Panc1 (cell line): ENCODE results near the gene TRIM45. TPM values are rescaled to one million over a fixed set of nuclear protein-coding genes. Genes with fewer than 3 reads are reported as not detected.

Experiments
- ATAC-seq: fragments of 200-7000 bp; cut with Tn5 transposase; 2 replicates; pipeline ENCODE4 v1.9.1; 2020; ENCODE audit warnings: mild to moderate bottlenecking, moderate library complexity
- BruUV-seq: library from RNA; stranded (reverse); fragments of 400-500 nt; replicated peaks from 2 replicates; lab custom pipeline; 2021; lab: Mats Ljungman, UMichigan
- CTCF ChIA-PET: fragments of 300-600 bp; sonication (Branson Sonifier 250); formaldehyde crosslinking; loops from one replicate; lab custom pipeline; 2022; ENCODE audit warnings: antibody characterized with exemption; lab: Charles Lee
- POLR2A ChIA-PET: fragments of 300-600 bp; sonication (Branson Sonifier 250); formaldehyde crosslinking; loops from one replicate; lab custom pipeline; 2022; ENCODE audit warnings: antibody characterized with exemption; lab: Charles Lee
- DNase-seq: peaks from one replicate; pipeline ENCODE4 v3.0.0-alpha.2; 2010; ENCODE audit warnings: low read depth, low spot score
- H3K27ac ChIP-seq: 2 replicates; pipeline ENCODE4 v1.5.1; 2011; ENCODE audit warnings: mild to moderate bottlenecking, low read length, inconsistent platforms
- H3K27me3 ChIP-seq: fragments of 200-500 bp; sonication (Bioruptor generic); 2 replicates; pipeline ENCODE4 v1.6.0; 2014; ENCODE audit warnings: low read length, inconsistent platforms; ENCODE audit not compliant: control insufficient read depth, insufficient read depth
- H3K36me3 ChIP-seq: fragments of 200-500 bp; sonication (Bioruptor generic); 2 replicates; pipeline ENCODE4 v1.5.1; 2014; ENCODE audit warnings: inconsistent platforms, mild to moderate bottlenecking, low read length, moderate library complexity; ENCODE audit not compliant: control insufficient read depth, insufficient read depth
- H3K4me1 ChIP-seq: 2 replicates; pipeline ENCODE4 v1.5.1; 2011; ENCODE audit warnings: inconsistent platforms, mild to moderate bottlenecking, low read length, moderate library complexity; ENCODE audit not compliant: control insufficient read depth, insufficient read depth
- H3K4me3 ChIP-seq, 2 experiments: 2 replicates each; pipeline ENCODE4 v1.5.1; 2011 to 2012; ENCODE audit warnings: low read depth in 2 of 2, low read length in 2 of 2, mild to moderate bottlenecking in 2 of 2, inconsistent platforms in 1 of 2, moderate library complexity in 1 of 2
- H3K9me3 ChIP-seq: fragments of 200-500 bp; sonication (Bioruptor generic); 2 replicates; pipeline ENCODE4 v1.5.1; 2014; ENCODE audit warnings: low read depth, mild to moderate bottlenecking, inconsistent platforms, low read length, moderate library complexity; ENCODE audit not compliant: control insufficient read depth, insufficient read depth
- POLR2AphosphoS5 ChIP-seq: IDR thresholded peaks from 2 replicates; pipeline ENCODE4 v1.6.1; 2012; ENCODE audit warnings: mild to moderate bottlenecking, low read depth, low read length, moderate library complexity
- SIN3A ChIP-seq: IDR thresholded peaks from 2 replicates; pipeline ENCODE4 v1.6.1; 2012; ENCODE audit warnings: low read depth, mild to moderate bottlenecking, low read length, moderate library complexity, borderline replicate concordance; ENCODE audit not compliant: insufficient read depth
- TCF7L2 ChIP-seq: IDR thresholded peaks from 2 replicates; pipeline ENCODE4 v1.6.1; 2011; ENCODE audit warnings: mild to moderate bottlenecking, low read depth, low read length, inconsistent platforms
- in situ Hi-C: cut with HindIII; loops from 2 replicates; pipeline ENCODE4 v1.10.0; 2016; ENCODE audit warnings: low sequenced_read_pairs, low pct_unique_long_range_greater_than_20kb
- intact Hi-C: fragments of 100-400 bp; cut with micrococcal nuclease; formaldehyde crosslinking; loops from one replicate; pipeline ENCODE4 v1.10.0; 2022; ENCODE audit not compliant: unreplicated experiment
- total RNA-seq: library from RNA; stranded (reverse); gene quantifications from one replicate; pipeline ENCODE4 v1.2.1, GENCODE V29; 2021; ENCODE audit not compliant: unreplicated experiment
- TF ChIP-seq, protein P1 (sequence below): fragments of 450-650 bp; IDR thresholded peaks from 2 replicates; pipeline ENCODE4 v1.5.1; 2017; ENCODE audit warnings: mild to moderate bottlenecking
- TF ChIP-seq, protein P2 (sequence below), 2 experiments: IDR thresholded peaks; 2 replicates each; pipeline ENCODE4 v1.6.1; 2011 to 2012; ENCODE audit warnings: low read depth in 2 of 2, control low read depth in 1 of 2, low read length in 1 of 2, mild to moderate bottlenecking in 1 of 2, moderate library complexity in 1 of 2; ENCODE audit not compliant: insufficient read depth in 1 of 2

TRIM45 gene
- total RNA-seq, 1 experiment from 2014 or later: 4.7 TPM

DNA sequence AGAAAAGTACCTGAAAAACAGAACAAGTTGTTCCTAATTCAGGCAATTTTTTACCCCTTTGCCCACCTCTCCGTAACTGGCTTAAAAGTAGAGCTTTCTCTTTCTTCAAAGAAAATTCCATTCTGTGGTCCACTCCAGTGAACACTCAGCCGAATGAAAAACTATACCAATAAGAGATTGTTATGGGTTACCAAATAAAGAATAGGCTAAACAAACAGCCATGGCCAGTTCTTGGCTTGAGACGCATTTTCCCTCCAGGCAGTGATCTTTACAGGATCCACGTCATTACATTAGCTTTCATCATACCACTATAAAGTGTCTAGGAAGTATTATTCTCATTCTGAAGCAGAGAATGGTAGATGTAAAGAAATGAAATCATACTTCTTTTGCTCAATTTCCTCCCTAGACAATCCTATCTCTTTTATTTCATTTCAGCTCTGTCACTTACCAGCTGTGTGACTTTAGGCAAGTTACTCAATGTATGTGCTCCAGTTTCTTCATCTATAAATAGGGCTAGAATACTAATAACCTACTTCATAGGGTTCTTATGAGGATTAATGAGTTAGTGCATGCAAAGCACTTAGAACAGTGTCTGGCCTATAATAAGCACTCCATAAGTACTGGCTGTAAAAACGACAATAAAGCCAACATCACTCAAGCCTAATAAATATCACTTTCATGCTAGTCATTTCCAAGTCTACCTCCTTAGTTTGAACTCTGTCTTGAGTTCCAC, 26.5 kb upstream of the TRIM45 start:
- ChIA-PET POLR2A (no interaction called here), CTCF (no interaction called here)
- Histone ChIP-seq H3K4me3 (no peak overlapping the region), H3K4me1 (no peaks in the 10 kb centered on the region; the same call in 1 of the 2 replicates), H3K27ac (no peak overlapping the region), H3K9me3 (no peaks in the 10 kb centered on the region), H3K27me3 (no peaks in the 10 kb centered on the region), H3K36me3 (no peaks in the 10 kb centered on the region)
- in situ Hi-C loops: no loop called here
- no TSS peak for BruUV-seq
- TF ChIP-seq, protein P1, sequence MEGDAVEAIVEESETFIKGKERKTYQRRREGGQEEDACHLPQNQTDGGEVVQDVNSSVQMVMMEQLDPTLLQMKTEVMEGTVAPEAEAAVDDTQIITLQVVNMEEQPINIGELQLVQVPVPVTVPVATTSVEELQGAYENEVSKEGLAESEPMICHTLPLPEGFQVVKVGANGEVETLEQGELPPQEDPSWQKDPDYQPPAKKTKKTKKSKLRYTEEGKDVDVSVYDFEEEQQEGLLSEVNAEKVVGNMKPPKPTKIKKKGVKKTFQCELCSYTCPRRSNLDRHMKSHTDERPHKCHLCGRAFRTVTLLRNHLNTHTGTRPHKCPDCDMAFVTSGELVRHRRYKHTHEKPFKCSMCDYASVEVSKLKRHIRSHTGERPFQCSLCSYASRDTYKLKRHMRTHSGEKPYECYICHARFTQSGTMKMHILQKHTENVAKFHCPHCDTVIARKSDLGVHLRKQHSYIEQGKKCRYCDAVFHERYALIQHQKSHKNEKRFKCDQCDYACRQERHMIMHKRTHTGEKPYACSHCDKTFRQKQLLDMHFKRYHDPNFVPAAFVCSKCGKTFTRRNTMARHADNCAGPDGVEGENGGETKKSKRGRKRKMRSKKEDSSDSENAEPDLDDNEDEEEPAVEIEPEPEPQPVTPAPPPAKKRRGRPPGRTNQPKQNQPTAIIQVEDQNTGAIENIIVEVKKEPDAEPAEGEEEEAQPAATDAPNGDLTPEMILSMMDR: no peak
- 0 out of 2 replicates have a peak, but pooled peaks have one; percentile 37 for TF ChIP-seq TCF7L2
- no peak for DNase-seq
- no peak for ATAC-seq
- intact Hi-C loops: no loop called here

DNA sequence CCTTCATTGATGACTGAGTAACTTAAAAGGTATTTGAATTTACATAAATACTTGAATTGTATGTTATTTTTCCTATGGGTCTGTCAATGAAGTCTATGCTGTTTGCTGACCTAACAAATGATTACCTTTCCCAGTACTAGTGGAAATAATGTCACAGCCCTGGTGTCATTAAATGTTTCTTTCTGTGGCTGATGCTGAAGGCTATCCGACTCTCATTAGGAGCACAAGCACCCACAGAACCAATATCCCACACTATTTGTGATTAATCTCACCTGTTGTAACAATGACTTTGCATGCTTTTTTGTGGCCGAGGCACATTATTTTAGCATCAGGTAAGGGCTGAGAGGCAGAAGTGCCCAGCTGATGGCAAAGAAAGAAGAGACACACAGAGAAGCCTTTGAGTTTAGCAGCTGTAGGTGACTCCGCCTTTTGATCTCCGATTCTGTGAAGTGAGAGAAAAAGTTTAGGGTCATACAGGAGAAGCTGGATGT, 25.8 kb upstream of the TRIM45 start:
- Histone ChIP-seq H3K36me3 (no peaks in the 10 kb centered on the region), H3K27ac (no peak overlapping the region), H3K4me1 (no peaks in the 10 kb centered on the region; the same call in 1 of the 2 replicates), H3K4me3 (no peak overlapping the region), H3K27me3 (no peaks in the 10 kb centered on the region), H3K9me3 (no peaks in the 10 kb centered on the region)
- TF ChIP-seq TCF7L2: 0 out of 2 replicates have a peak, but pooled peaks have one; percentile 19
- no peak for TF ChIP-seq SIN3A
- ATAC-seq (peak; percentile 45; the same call in 1 of the 2 replicates), DNase-seq (no peak)
- intact Hi-C loops (no loop called here), in situ Hi-C loops (no loop called here)
- CTCF ChIA-PET: no interaction called here
- BruUV-seq: no TSS peak
- POLR2A ChIA-PET: no interaction called here

DNA sequence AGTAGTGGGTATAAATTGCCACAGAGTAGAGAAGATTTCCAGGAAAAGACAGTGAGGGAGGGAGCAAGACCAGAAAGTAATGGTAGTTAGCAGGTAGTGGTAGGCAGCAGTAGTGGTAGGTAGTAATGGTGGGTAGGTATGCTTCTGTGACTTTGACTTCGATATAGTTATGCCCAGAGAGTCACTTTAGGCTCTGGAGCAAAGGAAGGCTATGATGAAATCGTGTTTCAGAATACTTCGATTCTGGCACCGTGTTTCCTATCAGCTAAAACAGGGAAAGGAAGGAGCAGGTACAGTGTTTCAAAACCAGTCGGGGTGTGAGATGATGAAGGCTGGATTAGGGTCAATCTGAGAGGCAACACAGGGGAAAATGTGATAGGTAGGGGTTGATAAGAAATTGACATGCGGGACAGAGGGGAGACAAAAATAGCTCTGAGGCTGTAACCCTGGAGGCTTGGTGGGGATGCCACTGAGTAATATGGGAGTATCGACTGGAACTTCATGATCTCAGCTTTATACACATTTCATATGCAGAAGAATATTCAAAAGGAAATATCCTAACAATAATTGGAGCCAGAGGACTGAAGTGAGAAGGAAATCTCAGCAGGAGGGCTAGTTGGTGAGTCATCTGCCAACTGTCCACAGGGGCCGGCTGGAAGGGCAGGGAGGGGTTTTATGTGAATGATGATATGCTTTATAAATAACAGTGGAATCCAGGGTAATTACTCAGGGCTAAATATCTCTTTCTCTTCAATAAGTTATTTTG, 25.2 kb upstream of the TRIM45 start:
- no peaks in the 10 kb centered on the region; the same call in 1 of the 2 replicates for H3K4me1 ChIP-seq
- no peak overlapping the region for H3K4me3 ChIP-seq
- ATAC-seq: peak; percentile 82
- TF ChIP-seq, protein P2, sequence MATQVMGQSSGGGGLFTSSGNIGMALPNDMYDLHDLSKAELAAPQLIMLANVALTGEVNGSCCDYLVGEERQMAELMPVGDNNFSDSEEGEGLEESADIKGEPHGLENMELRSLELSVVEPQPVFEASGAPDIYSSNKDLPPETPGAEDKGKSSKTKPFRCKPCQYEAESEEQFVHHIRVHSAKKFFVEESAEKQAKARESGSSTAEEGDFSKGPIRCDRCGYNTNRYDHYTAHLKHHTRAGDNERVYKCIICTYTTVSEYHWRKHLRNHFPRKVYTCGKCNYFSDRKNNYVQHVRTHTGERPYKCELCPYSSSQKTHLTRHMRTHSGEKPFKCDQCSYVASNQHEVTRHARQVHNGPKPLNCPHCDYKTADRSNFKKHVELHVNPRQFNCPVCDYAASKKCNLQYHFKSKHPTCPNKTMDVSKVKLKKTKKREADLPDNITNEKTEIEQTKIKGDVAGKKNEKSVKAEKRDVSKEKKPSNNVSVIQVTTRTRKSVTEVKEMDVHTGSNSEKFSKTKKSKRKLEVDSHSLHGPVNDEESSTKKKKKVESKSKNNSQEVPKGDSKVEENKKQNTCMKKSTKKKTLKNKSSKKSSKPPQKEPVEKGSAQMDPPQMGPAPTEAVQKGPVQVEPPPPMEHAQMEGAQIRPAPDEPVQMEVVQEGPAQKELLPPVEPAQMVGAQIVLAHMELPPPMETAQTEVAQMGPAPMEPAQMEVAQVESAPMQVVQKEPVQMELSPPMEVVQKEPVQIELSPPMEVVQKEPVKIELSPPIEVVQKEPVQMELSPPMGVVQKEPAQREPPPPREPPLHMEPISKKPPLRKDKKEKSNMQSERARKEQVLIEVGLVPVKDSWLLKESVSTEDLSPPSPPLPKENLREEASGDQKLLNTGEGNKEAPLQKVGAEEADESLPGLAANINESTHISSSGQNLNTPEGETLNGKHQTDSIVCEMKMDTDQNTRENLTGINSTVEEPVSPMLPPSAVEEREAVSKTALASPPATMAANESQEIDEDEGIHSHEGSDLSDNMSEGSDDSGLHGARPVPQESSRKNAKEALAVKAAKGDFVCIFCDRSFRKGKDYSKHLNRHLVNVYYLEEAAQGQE (IDR thresholded peaks at IDR 0.05; ENCODE audit: insufficient read depth in 1 of 2, low read depth in 2 of 2, low read length in 1 of 2): no peak
- TF ChIP-seq TCF7L2 (no peak), POLR2AphosphoS5 (no peak), SIN3A (no peak)
- TF ChIP-seq, protein P1: no peak
- H3K27me3 ChIP-seq: no peaks in the 10 kb centered on the region
- CTCF ChIA-PET: no interaction called here
- H3K27ac ChIP-seq: no peak overlapping the region
- DNase-seq: no peak
- in situ Hi-C loops (no loop called here), intact Hi-C loops (no loop called here)
- H3K36me3 ChIP-seq: no peaks in the 10 kb centered on the region
- BruUV-seq: no TSS peak
- no peaks in the 10 kb centered on the region for H3K9me3 ChIP-seq
- POLR2A ChIA-PET: no interaction called here
